T-helper 1 cell treated with Interleukin-12 subunit alpha and Interleukin-12 subunit beta and Interleukin-4 antibody, amounts not matched to agents 30 ng/mL and 1 ng/mL, for 36 hours (primary cell): ENCODE measurements around the gene DAO. TPM values are rescaled to one million over a fixed set of nuclear protein-coding genes. Genes with fewer than 3 reads are reported as not detected.
"Not testable (repeated sequence)": the region's sequence is repeated elsewhere in the genome, so short reads cannot be mapped to it uniquely, and the experiment has no call there.

Source experiments
- intact Hi-C: fragments of 100-400 bp; cut with micrococcal nuclease; formaldehyde crosslinking; loops from one replicate; pipeline ENCODE4 v1.15.1; 2024
- total RNA-seq: library from RNA; stranded (reverse); gene quantifications from 2 replicates; pipeline ENCODE4 v1.2.3, GENCODE V29; 2022

DAO gene
- total RNA-seq = not detected in 2 replicates

DNA sequence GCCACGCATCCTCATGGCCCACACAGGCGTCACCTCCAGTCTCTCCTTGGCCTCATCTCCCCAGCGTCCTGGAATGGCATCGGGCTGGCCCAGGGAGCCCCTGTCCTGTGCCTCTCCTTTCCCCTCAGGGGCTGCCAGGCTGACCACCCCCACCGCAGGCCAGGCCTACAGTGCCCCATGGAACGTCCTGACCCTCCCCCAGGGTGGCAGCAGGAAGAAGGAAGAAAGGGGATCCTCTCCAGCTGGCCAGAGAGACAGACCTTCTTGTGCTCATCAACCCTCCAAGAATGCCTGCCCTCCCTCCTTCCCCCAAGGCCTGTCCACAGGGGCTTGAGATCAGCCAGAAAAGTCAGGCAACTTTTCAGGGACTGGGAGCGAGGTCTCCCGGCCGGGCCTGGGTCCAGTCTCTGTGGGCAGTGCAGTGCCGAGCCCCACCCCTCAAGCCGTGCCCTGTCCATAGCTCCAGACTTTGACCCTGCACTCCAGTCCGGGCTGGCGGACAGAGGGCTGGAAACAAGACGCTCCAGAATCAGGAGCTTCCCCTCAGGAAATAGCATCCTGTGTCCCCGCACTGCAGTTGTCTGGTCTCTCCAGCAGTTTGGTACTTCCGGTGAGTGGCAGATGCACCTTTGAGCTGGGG is at the start of gene DAO:
Gene DAO (plus strand): TSS at position 478 of the 640 bp plus-strand sequence. CDS start 4,915 bp downstream, outside the sequence.
- intact Hi-C loops = no loop called here

DNA sequence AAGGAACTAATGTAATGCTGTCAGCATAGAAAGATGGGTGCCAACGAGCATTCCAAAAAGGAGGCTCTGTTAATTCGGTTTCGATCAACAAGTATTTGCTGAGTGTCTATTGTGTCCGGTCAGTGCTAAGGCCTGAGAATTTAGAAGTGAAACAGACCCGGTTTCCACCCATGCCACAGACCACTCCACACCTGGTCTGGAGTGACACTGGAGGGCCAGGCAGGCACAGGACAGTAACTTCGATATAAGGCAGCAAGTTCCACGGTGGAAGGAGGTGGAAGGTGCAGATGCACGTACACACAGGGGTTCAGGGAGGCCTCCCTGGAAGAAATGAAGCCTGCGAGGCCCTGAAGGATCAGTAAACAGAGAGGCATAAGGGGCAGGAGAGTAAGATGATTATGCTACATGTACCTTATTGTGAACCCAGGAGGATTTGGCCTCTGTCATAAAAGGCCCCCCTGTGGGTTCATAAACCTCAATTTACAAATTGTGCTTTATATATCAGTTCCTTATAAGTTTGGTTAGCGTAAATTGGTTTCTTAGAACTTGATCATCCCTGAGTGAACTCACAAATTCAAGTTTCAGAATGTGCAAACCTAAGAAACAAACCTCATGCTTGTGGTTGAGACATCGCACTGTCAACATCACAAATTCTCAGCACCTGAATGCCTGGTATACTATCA is 48.4 kb upstream of the DAO start:
- intact Hi-C loops = no loop called here

DNA sequence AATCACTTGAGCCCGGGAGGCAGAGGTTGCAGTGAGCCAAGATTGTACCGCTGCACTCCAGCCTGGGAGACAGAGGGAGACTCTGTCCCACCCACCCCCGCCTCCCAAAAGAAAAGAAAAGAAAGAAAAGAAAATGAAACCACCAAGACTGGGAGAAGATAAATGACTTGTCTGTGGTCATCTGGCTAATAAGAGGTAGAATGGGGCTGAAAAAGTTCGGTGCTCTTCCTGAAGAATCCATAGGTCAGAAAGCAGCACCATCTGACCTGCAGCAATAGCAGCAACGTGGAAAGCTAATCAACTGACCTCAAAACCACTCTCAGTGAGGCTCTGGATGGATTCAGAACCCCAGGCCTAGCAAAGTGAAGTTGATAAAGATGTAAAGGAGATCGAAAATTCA is 47.7 kb upstream of the DAO start:
- intact Hi-C loops = no loop called here

DNA sequence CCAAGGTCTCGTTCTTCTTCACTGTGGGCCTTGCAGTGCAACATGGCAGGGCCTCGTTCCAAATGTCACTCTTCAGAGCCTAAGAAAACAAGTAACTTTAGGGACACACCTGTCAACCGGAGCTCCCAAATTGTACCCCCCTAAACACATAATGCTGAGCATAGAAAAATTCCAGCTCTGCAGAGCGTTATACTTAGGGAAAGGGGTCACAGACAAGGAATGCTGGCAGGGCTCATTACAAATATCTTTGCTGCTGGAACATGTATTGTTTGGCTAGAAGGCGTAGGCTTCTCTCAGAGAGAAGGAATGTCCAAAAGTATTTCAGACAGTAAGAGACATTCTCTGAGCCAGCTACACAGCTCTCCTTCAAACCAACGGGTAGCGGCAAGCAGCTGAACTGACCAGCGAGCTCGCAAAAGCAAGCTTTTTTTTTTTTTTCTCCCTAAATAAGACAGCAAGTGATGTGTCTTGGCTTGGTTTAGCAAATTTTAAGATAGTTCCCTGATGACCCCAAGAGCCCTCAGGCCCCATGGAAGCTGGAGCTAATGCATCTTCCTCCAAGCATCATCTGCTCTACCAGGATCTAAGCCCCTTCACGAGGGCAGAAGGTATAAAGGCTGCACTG is 47.0 kb upstream of the DAO start:
- intact Hi-C loops = no loop called here

DNA sequence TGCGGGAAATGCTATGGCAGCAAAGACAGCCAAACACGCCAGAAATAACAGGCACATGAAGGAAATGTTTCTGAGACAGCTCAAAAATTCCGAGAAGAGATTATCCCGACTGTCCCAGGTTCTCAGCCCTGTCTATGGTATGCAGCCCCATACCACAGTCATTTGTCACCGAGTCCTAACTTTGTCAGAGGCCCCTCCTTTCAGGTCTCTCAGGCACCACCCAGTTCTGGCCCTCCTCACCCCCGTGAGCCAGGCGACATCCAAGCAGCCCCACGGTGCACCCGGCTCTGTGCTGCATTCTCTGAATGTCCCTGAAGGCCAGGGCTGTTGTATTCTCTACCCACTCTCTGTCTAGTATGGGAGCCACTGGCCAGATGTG is 46.5 kb upstream of the DAO start:
- intact Hi-C loops = no loop called here

DNA sequence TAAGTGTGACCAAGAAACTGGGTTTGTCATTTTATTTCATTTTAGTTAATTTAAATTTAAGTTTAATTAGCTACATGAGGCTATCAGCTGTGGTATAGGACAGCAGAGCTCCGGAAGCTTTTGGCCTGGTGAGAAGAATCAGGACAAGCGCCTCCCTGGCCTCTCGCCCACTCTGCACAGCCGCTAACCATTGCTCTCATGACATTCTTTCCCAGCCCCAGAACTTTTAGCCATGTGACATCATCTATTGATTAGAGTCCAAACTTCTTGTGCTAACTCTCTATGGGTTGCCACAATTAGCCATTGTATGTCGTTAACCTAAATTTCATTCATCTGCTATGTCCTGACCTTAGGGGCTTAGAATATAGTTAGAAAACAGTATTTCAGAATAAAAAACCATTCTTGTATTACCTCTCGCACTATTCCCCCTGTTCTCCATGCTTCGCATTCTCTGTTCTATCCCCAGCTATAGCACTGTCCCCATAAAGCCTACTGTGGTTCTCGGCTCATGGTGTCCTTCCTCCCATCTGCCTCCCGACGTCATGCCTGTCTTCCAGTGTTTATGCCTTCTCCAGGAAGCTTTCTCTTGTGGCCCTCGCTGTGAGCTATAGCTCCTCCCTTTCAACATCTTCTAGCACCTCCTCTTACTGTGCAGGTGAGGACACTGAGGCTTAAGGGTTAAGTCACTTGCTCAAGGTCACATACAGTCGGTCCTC is 46.0 kb upstream of the DAO start:
- intact Hi-C loops = no loop called here

DNA sequence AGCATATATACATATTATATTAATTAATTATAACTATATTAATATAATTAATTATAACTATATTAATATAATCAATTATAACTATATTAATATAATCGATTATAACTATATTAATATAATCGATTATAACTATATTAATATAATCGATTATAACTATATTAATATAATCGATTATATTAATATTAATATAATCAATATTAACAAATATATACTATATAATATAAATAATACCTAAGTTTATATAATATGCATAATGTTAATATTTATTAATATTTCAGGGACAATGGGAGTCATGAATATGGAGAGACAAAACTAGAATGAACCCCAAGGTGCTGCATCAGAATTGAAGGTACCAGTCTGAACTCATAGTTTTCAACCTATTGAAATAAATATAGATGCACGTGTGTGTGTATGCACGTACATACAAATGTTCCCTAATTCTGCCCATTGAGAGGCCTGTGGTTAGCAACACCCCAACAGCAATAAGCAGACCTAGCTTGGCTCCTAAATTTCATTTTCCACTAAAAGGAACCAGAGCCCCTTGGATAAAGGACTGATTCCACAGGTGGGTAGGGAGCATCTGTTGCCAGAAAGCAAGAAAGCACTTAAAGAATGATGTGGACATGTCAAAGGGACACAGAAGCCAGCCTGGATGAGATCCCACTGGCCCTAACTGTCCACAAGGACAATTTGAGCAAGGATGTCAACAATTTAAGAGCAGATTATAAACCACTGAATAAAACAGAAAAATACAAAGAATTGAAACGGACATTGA is 43.8 kb upstream of the DAO start:
- intact Hi-C loops = loop anchor here (5.0 kb wide), 1 partner anchor 104 kb away; the partner anchor contains the start of gene CORO1C

DNA sequence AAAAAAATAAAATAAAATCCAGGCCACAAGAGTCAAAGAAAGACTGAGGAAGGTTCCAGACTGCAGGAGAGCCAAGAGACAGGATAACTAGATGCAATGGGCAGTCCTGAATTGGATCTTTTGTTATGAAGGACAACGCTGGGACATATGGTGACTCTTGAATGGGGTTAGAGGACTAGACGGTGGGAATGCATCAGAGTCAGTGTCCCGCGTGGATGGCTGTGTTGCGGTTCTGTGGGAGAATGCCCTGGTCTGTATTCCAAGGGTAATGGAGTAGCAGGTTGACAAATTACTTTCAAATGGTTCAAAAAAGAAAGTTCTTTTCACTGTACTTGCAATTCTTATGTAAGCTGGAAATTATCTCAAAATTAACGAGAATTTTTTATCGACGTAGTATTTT is 42.7 kb upstream of the DAO start:
- intact Hi-C loops = loop anchor here (5.0 kb wide), 1 partner anchor 105 kb away; the partner anchor contains the start of gene CORO1C

DNA sequence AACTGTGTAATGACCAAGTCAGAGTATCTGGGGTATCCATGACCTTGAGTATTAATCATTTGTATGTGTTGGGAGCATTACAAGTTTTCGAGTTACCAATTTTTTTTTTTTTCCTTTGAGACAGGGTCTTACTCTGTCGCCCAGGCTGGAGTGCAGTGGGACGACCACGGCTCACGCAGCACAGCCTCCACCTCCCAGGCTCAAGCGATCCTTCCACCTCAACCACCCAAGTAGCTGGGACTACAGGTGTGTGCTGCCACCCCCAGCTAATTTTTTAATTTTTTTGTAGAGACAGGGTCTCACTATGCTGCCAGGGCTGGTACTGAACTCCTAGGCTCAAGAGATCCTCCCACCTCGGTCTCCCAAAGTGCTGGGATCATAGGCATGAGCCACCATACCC is 42.2 kb upstream of the DAO start:
- intact Hi-C loops = loop anchor here (1.0 to 5.0 kb wide), 4 partner anchors 13 to 216 kb away; partner anchors contain the start of gene CORO1C

DNA sequence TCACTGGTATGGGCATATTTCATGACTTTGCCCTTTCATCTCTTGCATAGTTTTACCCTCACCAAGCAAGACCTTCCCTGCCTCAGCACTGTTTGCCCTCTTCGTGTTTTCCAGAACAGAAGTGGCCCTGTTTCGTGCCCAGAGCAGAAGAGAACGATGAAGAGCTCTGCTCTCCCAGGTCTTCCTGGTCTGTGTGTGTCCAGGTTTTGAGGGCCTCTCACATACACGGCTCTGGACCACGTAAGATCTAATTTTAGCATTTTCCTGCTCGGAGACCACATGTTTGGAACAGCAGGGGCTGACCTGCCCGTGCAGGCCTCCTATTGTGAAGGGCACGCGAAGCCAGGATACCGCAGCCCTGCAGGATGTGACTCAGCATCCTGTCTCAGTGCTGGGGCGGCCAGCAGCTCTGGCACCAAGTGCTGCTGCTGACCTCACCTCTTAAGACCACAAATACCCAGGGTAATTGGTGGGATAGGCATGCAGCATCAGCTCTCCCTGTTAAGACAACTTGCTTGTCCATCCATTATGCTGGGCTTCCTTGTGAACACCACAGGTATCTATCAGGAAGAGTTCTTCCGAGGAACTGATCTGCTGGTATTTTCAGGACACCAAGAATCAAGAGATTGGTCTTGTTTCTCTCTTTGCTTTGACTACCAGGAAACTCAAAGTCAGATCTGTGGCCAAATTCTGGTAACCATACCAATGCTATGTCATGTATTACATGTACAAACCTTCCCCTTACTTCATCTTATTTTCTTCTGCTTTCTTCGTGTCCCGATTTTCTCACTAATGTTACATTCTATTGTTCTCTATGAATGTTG is 41.5 kb upstream of the DAO start:
- intact Hi-C loops = loop anchor here (1.0 to 5.0 kb wide), 4 partner anchors 14 to 215 kb away; partner anchors contain the start of gene CORO1C

DNA sequence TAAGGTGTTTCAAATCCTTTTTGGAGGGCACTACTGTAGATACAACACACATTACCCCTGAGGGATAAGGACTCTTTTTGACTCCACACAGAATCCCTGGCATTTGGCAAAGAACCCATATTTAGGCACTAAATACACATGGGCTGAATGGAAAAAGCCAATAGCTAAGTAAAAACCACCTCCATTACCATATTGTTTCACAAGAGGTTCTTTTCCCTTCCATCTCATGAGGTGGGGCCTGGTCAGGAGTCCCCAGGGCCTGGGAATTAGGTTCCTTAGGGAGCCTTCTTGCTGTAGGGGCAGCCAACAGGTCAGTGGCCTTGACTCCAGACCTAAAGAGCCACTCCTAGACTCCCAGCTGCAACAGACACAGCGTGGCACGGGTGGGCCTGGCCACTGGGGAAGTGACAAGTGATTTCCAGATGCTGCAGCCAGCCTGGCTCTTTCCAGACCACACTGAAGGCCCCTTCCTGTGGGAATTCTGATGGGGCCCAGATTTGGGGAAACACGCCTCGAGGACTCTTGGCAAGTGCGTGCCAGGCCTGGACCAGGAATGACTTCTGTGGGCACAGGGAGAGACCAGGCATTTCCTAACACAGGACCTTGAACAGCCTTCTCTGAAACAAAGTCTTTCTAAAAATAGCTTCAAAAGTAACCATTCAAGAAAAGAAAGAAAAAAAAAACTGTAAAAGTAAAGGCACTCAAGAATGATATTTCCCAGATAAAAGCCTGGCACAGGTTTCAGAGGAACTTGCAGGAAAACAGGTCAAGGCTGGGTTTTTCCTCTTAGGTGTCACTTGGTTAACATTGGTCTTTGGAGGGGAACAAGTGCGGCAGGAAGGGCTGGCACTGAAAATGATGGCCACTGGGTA is 40.6 kb upstream of the DAO start:
- intact Hi-C loops = loop anchor here (2.0 to 5.0 kb wide), 2 partner anchors 14 to 107 kb away; partner anchors contain the start of gene CORO1C

DNA sequence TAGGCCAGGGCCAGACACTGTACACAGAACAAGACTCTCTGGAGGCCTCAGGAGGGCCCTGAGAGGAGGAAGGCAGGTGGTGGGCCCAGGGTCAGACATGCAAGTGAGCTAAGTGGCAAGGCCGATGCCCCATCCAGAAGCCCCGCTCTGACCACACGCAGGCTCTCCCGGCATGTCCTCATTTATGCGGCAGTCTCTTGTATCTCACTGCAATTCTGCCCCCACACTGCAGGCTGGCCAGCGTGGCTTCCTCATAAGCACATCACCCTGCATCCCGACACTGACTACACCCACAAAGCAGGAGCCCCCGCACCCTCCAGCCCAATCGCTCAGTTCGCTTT is 40.0 kb upstream of the DAO start:
- intact Hi-C loops = loop anchor here (2.0 to 5.0 kb wide), 2 partner anchors 15 to 108 kb away; partner anchors contain the start of gene CORO1C

DNA sequence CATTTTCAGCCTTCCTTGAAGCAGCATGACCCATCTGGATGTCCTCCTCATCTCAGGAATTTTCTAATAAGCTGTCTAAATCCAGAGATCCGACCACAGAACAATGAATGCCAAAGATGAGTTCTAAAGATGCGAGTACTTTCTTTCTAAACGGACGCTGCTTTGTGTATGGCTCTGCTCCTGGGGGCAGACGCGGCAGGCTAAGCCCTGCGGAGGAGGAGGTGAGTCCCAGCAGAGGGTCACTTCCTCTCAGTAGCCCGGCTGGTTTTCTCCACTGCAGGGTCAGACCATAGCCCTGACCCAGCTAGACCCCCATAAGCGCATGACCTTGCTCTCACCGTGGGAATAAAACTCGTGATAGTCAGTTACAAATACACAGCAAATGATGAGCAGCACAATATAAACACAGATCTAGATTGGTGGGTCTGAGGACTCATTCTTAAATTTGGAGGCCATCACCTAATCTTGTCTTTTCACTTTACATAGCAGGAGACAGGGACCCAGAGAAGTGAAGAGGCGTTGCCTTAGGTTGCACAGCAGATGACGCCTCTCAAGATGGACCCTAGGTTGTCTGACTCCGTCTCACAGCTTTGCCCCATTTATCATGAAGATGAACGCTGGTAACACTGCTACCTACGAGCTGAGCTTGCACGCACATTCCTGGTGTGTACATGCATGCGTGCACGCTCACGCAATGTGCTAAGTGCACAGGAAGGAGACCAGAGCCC is 39.1 kb upstream of the DAO start:
- intact Hi-C loops = no loop called here

DNA sequence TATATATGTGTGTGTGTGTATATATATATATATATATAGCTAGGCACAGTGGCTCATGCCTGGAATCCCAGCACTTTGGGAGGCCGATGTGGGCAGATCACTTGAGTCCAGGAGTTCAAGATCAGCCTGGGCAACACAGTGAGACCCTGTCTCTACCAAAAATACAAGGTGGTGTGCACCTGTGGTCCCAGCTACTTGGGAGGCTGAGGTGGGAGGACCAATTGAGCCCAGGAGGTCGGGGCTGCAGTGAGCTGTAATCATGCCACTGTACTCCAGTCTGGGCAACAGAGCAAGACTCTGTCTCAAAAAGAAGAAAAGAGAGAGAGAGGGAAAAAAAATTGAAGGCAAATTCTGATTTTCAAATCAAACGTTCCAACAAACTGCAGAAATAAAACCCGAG is 38.1 kb upstream of the DAO start:
- intact Hi-C loops = not testable (repeated sequence)

DNA sequence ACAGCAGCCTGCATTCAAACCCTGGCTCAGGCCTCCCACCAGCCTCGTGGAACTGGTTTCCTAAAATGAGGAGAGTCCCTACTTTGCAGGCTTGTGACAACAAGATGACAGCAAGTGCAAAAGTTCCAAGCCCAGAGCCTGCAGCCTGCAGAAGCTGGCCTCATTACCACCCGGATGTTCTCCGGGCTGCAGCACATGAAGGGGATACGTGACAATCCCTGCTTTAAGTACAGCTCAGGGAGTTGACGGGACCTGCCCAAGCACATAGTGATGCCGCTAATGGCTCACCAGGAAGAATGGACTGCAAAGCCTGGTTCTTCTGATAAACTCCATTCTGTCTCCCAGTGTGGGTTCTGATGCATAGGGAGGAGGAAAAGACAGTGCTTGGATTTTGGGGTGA is 37.5 kb upstream of the DAO start:
- intact Hi-C loops = no loop called here

DNA sequence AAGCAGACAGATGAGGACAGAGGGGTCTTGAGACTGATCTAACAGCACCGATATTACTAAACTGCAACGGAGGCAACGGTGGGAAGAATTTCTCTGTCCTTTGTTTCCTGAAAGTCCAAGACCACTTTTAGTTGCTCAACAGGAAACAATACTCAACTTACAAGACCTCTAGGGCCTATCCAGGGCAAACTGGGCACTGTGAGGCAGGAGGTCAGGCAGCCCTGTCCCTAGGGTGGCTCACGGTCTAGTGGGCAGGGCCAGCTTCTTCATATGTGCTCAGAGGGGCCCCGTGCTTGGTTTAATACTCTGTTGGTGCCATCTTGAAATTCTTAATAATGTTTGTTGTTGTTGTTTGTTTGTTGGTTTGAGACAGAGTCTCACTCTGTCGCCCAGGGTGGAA is 36.7 kb upstream of the DAO start:
- intact Hi-C loops = no loop called here

DNA sequence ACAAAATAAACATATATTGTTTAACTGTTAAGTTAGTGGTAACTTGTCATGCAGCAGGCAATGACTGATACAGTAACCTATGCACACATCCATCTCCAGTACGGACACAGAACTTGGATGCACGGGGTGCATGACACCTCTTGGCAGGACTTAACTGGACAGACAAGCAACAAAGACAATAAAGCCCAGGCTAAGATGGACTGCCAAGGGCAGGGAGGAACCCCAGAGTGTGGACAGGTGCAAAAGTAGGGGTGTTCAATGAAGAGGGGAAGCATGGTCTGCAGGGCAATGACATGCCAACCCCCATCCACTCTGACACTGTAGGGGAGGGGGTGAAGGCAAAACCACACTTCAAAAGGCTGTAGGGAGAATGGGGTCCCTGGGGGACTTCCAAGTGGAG is 34.2 kb upstream of the DAO start:
- intact Hi-C loops = no loop called here

DNA sequence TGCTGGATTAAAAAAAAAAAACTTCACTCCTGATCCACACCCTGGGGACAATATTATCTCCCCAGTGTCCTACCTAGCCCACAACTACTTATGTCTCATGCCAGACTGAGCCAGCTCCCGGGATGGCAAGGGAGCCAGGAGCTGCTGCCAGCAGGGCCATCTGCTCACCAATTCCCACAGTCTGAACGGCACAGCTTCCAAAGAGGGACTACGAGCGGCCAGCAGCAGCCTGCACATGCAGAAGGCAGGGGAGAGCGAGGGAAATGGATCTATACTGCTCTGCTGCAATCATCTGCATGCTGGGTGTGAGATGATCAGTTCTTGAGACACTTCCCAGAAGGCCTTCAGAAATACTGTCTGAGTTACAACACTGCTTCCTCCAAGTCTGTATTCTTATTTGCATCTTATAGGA is 33.6 kb upstream of the DAO start:
- intact Hi-C loops = no loop called here
